NB4 (cell line): Measurements from ENCODE around the gene TYRP1.

Experiments
- CTCF ChIP-seq: IDR thresholded peaks from one replicate; pipeline ENCODE4 v1.5.1; 2012; ENCODE audit warnings: low read depth, low read length
- MAX ChIP-seq: IDR thresholded peaks from 2 replicates; pipeline ENCODE4 v1.6.1; 2011; ENCODE audit warnings: low read depth, low read length
- POLR2A ChIP-seq: IDR thresholded peaks from 2 replicates; pipeline ENCODE4 v1.6.1; 2011; ENCODE audit warnings: mild to moderate bottlenecking; ENCODE audit not compliant: insufficient read length; ENCODE audit errors: extremely low read depth

- TF ChIP-seq CTCF: no peak
- no peak for TF ChIP-seq POLR2A
- TF ChIP-seq MAX: no peak
These were observed 49.5 kb upstream of the TYRP1 start for GRCh38 chr9:12643686-12644085.
